Inferior parietal cortex (tissue), 1 donor: ENCODE data around the gene CDO1.

Experiments used
- DNase-seq: peaks from one replicate; pipeline ENCODE4 v3.0.0-alpha.2; 2016; ENCODE audit errors: extremely low spot score

CDO1 gene

DNA sequence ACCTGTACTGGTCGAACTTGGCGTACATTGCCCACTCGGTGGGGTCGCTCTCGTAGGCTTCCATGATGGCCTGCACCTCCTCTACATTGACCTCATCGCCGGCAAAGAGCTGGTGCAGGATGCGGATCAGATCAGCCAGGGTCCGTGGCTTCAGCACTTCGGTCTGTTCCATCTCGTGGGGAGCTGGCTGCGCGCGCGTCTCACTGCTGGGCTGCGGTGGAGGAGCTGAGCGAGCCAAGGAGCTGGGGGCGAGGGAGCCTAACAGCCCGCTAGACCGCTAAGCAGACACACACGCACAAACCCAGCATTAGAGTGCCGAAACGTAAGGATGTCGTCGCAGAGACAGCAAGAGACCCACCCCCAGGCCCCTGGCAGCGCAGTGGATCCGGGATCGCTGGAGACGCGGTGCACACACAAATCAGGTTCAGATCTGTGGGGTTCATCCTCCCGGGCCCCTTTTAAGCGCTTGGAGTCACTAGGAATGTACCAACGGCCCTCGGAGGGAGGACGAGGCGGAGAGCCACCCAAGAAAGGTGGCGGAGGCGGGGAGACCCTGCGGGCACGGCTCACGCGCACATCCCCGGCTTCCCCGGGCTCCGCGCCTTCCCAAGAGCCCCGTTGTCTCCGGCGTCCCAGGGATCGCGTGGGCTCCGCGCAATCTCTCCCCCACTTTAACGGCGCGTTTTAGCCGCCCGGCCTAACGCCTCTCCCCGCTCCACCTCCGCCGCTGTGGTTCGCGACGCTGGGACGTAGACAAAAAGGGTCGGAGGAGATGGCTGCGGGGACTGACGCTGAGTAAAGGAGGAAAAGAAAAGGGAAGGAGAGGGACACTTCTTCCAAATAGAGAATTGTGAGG, at the start of gene CDO1:
Gene CDO1, minus strand, starts transcription at position 434 of the 856 bp plus-strand sequence. Its CDS starts 262 bp downstream, at position 172.
- peak; percentile 68 for DNase-seq

DNA sequence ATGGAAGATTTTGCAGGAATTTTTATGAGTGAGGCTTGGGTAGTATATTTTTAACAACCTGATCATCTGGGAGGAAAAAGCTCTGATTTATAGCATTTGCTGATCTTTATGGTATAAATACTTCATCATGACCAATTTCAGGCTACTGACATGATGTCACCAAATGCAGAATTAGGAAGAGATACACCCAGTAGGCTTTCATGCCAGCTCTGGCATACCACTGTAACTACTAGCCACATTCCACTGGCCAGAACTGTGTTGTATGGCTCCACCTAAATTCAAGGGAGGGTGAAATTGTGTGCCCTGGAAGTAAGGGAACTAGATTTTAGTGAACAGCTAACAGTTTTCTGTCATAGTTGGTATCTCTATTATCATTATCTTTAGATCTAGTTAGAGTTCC, 42.9 kb upstream of the CDO1 start:
- DNase-seq = no peak

DNA sequence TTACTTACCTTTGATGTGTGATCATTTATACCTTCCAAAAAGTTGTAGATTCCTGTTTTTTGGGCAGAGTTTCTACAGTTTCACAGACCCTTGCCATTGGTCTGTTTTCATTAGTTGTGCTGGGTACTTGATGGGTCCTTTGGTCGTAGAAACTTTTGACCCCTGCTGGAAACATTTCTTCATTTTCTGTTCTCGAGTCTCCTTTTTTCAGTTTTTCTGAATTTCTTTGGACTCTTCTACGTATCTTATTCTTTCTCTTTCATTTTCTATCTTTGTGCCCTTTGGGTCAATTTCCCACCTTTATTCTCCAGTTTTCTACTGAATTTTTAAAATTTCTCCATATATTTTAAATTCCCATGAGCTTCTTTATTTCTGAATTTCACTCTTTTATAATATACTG, 41.9 kb upstream of the CDO1 start:
- DNase-seq = no peak

DNA sequence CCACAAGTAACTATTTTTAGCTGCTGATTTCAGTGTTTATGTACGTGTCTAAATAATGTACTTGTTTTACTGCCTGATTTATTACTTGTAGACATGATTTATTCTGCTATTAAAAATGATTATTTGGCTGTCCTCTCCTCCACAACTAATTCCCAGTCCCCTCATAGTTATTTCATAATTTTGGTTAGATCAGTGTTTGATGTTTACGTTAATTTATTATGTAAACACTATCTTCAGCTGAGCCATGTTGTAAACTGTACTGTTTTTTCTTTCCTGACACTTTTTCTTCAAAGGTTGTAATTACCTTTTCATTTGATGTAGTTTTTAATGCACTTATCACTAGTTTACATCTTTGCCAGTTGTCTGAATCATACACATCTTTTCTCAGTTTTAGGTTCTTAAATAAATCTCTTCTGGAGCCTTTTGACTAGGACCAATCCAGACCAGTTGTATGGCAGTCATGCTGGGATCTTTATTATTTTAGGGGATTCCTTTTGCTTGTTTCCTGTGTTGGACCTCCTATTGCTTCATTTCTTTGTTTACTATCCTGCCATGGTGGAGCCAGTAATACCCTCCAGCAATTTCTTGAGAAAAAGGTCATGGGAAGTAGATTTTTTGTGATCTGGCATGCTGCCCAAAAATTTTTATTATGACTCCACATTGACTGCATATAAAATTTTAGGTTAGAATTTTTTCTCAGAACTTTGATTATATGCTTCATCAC, 41.3 kb upstream of the CDO1 start:
- DNase-seq = no peak

DNA sequence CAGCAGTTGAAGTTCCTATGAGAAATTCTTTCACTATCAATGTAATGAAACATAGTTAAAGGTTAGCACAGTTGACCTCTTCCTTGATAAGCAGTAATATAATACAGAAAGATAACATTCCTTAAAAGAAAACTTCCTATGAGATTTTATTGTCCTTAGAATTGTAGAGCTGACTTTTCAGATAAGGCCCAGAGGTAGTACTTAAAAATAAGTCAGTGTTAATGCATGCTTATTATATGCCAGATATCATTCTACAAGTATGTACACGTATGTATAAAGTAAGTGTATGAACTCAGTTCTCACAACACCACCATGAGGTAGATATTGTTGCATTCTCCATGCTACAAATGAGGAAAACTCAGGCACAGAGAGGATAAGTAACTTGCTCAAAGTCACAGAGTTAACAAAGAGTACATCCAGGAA, 40.6 kb upstream of the CDO1 start:
- DNase-seq = no peak

DNA sequence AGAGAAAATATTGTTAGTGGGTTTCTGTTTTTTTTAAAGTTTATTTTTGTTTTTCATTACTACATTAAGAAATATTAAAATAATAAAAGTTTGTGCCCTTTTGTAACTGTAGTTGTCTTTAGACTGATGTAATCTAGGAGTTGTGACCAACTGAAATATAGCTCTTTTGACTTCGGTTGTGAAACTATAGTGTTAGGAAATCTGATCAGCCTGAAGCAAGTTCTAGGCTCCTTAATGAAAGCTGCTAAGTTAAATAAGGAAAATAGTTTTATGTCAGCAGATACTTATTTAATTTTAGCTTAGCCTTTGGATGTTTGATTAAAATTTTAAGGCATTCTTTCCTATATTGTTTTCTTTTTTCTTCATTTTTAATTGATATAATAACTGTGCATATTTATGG, 39.5 kb upstream of the CDO1 start:
- DNase-seq = no peak

DNA sequence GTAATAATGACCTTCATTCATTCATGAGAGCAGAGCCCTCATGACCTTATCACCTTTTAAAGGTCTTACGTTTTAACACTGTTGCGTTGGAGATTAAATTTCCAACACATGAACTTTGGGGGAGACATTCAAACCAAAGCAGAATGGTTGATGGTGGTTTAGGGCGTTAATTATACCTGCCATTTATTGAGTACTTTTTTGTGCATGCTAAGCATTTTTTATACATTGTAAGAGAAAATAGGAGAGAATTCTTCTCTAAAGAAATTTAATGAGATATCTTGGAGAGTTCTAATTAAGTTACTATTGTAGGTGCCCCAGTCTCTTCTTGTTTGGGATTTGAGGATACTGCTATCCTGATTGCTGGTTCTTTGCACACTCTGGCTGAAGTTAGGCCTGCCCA, 37.7 kb upstream of the CDO1 start:
- DNase-seq = no peak

DNA sequence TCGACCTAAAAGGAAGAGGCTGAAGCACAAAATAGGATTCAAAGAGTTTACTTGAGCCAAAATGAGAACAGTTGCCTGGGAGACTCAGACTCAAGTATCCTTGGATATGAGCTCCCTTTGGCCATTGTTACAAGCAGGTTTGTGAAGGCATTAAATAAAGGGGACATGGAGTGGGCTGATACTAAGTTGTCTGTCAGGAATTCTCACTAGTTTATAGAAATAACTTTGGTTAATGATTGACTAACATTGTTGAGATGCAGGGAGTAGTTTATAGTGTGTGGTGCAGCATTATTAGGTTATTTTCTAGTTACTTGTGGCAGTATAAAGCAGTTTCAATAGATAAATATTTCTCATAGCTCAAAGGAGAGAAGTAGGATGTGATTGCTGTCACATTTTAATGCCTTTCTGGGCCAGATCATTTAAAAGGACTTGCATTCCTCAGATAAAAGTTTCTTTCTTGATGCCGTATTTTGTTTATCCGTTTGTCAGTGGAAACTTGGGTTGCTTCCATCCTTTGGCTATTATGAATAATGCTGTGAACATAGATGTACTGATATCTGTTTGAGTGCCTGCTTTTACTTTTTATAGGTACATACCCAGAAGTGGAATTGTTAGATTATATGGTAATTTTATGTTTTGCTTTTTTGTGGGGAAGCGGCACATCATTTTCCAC, 34.4 kb upstream of the CDO1 start:
- DNase-seq = no peak

DNA sequence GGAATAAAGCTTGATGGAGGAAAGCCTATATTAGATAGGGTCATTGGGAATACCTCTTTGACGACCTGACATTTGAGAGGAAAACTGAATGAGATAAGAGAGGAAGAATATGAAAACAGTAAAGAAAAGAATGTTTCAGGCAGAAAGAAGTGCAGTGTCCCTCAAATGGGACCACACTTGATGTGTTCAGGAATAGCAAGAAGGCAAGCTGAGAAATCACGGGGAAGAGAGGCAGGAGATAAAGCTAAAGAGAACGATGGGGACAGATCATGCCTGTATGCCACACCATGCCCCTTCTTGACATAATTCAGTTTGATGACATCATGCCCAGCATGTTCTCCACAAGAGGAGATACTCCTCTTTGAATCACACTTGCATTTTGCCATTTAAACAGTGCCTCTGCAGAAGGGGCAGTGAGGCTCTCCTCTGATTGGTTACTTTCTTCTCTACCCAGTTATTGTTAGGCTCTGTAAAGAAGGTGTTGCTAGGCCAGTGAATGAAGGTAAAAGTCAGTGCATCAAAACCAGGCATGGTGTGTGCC, 32.9 kb upstream of the CDO1 start:
- no peak for DNase-seq

DNA sequence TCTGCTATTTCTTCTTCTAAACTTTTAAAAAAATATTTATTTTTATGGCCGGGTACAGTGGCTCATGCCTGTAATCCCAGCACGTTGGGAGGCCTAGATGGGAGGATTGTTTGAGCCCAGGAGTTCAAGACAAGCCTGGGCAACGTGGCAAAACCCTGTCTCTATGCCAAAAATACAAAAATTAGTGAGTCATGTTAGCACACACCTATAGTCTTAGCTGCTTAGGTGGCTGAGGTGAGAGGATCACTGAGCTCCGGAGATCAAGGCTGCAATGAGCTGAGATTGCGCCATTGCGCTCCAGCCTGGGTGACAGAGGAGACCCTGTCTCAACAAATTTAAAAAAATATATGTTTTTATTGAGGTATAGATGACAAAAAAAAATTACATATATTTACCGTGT, 30.8 kb upstream of the CDO1 start:
- DNase-seq = no peak

DNA sequence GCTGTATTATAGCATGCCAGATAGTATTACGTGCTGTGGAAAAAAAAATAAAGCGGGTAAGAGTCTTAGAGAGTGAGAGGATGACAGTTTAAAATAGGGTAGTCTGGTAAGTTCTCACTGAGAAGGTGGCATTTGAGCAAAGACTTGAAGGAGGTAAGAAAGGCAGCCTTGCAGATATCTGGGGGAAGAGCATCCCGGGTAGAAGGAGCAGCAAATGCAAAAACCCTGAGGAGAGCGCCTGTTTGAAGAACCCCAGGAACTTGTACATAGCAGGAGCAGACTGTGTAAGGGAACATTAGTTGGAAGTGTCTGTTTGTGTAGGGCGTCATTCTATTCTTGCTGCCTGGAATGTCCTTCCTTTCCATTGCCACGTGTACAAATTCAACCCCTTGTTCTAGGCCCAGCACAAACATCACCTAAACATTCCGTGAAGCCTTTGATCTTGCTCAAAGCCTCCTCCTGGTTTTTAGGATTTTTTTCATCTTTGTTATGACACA, 27.9 kb upstream of the CDO1 start:
- DNase-seq = no peak

DNA sequence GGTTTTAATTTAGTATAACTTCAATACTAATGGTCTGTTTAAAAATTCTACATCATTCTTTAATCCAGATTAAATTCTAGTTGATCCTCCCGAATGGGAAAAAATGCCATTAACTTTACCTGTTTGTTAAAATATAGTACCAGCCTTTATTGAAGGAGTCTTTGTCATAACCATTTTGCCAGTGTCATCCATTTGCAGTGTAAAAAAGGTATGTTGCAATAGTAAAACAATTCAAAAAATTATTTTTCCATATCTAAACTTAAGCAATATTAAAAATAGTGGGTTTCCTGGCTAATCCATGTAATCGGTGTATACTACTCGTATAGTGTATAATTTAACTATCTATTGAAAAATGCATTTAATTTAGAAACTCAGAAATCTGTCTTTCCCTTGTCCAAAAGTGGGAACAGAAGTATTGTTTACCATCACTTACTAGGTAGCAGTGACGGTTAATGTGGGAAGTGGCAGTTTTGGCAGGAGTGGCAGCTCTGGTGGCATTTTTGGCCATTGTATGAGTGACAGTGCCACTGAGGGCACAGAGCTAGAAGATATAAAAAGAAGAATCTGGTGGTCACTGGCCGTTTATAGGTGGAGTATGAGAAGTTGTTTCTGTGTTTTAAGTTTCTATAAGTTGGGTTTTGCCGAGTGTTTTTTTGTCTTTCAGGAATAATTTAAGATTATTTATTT, 27.1 kb upstream of the CDO1 start:
- no peak for DNase-seq

DNA sequence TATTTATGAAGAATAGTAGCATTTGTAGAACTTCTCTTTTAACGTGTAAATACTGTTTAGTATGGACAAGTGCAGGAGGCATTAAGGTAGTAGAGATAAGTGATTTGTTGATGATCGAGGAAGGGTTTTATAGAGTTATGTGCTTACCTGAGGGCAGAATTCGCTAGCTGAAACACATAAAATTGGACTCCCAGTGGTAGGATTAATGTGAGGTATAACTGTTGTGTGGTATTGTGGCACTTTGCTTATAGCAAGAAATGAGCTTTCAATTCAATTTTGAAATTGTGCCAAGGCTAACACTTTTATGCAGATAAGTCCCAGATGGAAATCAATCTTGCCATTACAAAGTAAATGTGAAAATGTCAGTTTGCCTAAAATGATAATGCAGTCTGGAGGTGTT, 26.5 kb upstream of the CDO1 start:
- DNase-seq = no peak

DNA sequence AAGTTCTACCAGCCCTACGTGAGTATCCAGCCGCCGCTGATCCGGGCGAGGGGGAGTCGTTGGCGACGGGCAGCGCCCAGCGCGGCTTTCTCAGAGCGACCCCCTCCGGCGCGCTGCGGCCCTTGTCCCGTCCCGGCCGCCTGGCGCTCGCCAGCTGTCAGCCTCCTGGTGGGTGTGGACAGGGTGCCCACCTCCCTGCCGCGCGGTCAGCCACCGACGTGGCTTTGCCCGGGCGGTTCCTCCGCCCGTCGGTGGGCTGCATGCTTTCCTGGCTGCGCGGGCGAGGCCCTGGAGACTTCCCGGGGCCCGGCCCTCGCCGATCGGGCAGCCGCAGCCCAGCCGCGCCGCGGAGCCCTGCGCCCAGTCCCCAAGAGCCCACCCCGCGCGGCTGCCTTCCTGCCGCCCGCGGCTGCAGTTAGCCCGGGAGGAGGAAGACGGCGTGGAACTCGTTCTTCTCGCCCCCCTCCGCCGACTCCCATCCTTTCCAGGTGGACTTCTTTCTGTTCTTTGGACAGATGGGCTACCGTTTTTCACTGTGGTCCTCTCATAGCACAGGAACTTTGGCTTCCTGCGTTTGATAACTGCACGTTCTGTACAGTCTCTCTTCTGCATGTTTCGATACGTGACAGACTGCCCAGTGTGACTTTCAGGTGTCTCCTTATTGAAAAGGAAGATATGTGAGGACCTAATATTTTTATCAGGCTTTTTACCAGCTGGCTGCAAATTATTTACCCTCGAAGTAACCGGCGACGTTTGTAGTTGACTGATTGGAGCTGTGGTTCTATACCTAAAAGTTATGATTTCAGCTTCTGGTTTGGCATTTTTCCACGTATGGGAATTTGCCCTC, 25.9 kb upstream of the CDO1 start:
- DNase-seq = no peak

DNA sequence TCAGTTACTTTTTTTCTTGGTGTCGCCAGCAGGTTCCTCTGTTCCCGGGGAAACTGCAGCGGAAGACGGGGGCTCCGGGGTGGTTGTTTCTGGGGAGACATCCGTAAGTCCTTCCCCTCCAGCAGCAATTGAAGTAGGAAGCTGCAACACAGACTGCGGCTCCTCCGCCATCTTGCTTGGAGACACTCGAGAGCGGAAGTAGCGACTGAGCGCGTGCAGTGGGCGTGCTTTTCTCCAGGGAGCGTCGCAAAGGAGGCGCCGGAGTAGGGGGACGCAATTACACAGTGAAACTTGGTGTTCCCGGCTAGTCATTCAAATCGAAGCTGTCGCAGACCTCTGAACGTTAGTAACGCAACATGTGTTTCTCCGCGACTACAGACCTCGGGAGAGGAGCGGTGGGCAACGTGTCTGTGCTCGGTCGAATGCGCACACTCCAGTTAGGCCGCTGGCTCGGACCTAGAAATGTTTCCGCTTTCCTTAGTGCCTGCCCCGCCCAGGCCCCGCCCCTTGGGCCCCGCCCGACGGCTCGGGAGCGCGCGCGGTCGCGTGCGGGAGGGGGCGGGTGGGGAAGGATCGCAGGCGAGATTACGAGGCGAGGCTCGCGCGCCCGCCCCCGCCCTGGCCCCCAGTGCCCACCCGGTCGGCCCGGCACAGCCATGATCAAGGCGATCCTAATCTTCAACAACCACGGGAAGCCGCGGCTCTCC, 25.1 kb upstream of the CDO1 start, which contains the start of the genes AP3S1 and ATG12:
Gene AP3S1, plus strand, starts transcription at position 554 of the 707 bp plus-strand sequence. Its CDS starts 103 bp downstream, at position 657.
Gene ATG12, minus strand, starts transcription at position 184 of the 707 bp plus-strand sequence. Its CDS starts 13 bp downstream, at position 171.
- DNase-seq = peak; percentile 97

DNA sequence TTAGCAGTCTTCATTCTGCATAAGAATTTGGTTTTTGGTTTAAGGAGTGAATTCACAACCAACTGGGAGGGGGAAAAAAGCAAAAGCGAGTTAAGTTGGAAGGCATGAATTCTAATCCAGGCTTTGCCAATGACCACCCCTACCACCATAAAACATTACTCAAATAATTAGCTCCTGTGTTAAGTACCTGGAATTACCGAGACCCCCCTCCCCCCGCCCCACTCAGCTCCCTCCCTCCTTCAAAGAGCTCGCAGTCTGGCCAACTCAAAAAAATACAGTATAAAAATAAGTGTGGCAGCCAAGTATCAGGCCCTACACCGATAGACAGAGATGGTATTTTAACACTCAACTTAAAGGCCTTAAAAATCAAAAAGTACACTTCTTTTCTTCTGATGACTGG, 24.4 kb upstream of the CDO1 start:
- no peak for DNase-seq

DNA sequence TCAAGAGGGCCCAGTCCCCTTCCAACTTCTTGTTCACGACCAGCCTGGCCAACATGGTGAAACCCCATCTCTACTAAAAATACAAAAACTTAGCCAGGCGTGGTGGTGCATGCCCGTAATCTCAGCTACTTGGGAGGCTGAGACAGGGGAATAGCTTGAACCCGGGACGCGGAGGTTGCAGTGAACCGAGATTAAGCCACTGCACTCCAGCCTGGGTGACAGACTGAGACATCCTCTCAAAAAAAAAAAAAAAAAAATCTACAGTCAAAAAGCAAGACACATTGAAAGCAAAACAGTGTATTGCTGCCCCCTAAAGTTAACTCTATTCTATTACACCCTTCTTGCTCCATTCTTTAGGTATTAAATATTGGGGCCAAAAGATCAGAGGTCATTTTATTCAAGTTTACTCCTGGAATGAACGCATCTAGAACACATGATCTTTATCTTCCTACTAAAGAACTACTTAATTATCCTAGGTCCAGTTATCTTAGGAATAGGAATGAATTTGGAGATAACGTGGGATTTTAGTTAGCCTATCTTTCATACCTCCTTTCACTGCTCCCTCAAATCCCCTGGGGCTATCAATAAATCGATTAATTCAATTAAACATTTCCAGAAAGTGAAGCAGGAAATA, 22.5 kb upstream of the CDO1 start:
- peak; percentile 70 for DNase-seq

DNA sequence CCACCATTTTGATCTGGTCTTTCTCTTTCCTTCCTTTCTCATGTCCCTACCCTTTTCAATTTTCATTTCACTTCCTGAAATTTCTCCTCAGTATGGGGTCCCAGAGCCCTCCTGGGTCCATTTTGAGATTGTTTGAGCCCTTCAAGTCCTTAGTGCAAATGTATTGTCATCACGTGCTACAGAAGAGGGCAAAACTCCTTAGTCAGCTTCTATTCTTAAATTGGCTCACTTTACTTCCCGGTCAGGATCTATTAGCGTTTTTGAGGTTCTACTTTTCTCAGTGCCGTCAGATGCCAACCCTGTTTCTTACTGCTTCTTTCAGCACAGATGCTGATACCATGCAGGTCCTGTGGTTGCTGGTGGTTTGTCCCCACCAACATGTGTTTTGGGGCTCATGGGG, 19.0 kb upstream of the CDO1 start:
- no peak for DNase-seq

DNA sequence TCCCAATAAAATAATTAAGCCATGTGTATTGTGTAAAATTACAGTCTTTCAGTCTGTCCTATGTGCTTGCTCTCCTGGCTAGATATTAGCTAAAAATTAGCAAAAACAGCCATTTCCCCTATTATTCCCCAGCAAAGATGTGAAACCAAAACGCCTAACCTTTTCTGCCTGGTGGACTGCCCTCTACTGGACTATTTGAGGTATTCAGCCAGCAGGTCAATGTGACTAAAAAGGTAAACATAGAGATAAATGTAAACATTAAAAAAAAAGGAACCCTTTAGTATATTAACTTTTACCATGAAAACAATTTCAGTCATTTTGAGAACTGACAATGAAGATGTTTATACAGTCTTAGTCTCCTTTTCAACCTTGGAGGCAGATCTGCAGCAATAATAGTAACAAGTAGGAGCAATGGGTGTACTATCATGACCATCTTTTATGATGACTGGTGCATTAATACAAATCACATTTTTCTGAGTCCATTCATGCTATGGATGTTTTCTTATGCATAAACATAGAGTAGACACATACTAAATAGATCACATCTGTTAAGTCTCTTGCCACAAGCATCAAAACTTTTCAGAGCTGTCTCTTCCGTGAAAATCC, 14.8 kb upstream of the CDO1 start:
- peak; percentile 71 for DNase-seq
